NCI-H2081 treated with DMSO at 0.1 percent for 48 hours (cell line): ENCODE measurements around the gene SUFU.
A peak's percentile ranks its signal among the peaks of the same experiment; 100 is the strongest.

Source experiments
- DNase-seq: peaks from one replicate; lab custom pipeline; 2025; lab: John Stamatoyannopoulos, UW

The SUFU gene

DNA sequence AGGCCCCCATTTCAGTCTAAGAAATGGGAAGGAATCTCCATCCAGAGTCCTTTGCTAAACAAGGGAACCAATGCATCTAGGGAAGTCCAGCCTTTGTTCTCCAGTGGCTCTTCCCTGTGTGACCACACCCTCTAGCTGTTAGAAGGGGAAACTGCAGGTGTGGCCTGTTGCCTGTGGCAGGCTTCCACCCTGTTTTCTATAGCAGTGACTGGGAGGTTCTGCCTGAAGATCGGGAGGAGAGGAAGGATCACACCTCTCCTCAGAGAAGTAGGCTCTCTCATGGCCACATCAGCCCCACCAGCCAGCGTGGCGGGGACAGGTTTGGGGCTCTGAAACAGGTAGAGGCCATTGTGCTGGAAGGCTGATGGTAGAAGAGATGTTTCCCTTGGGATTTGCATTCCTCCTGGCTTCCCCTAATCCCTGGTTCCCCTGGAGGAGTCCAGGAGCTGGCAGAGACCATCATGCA lies 92.8 kb downstream of the SUFU start:
- DNase-seq: peak; percentile 19

DNA sequence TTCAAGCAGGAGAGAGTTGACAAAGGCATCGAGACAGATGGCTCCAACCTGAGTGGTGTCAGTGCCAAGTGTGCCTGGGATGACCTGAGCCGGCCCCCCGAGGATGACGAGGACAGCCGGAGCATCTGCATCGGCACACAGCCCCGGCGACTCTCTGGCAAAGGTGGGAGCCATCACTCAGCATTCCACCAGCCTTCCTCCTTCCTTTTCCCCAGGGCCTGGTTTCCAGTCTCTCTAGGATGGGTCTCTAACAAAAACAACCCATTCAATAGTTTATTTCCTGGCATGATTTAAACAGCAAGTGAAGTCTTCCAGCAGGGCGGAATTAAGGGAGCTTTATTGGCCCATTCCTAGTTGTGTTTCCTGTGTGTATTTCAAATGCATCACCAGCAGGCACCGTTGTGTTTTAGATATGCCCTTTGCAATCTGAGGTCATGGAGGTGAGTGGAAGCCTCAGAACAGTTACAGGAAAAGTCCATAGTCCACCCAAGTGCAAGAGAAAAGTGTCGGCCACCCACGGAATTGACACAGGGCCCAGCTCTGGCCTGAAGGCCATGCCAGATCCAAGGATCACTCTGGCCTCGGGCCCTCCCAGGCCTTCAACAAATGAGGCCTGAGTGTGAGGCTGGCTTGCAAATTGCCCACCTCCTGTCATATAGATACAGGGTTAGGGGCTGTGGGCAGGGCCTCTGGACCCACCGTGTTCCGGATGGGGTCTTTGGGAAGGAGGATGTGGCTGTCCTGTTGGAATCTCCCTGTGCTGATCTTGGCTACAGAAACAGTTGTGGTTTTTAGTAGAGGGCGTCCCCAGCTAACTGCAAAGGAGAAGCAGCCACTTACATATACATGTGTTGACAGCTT lies 93.6 kb downstream of the SUFU start:
- no peak for DNase-seq

DNA sequence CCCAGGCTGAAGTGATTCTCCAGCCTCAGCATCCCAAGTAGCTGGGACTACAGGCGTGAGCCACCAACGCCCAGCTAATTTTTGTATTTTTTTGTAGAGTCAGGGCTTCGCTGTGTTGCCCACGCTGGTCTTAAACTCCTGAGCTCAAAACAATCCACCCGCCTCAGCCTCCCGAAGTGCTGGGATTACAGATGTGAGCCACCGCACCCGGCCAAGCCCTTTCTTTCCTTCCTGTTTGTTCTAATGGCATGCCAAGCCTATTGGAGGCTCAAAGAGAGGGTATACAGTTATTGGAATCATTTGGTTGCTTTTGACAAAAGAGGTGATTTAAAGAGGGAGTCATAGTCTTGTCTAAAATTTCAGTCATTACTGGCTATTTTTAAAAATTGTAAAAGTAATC lies 94.5 kb downstream of the SUFU start:
- DNase-seq: no peak

DNA sequence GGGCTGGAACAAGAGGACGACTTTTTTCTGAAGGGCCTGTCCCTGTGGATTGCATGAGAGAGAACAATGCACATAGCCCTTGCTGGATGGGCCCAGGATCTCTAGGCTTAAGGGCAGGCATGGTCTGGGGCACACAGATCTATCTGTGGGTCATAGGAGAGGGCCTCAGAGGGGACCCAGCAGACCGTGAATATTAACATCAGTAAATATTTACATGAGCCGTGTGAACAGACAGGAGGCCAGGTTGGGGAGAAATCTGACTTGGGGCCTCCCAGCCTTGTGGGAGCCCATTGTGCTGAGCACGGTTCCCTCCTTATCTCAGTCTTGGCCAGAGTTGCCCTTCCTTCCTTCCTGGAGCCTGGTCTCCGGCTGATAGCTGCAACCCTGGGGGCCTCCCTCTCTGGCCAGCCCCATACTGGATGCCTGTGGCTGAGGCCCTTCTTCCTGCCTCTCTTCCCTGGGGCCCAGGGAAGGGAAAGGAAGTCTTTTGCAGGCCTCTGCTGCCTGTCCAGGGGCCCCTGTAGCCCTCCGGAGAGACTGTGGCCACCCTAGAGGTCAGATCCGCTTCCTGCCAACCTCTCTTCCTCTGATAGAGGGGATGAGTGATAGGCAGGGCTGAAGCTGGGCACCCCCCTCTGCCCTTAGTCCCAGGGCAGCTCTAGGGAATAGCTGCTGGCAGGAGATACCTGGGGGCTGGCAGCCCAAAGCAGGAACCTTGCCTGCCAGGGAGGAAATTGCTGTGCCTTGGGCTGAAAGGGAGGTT lies 96.0 kb downstream of the SUFU start:
- no peak for DNase-seq

DNA sequence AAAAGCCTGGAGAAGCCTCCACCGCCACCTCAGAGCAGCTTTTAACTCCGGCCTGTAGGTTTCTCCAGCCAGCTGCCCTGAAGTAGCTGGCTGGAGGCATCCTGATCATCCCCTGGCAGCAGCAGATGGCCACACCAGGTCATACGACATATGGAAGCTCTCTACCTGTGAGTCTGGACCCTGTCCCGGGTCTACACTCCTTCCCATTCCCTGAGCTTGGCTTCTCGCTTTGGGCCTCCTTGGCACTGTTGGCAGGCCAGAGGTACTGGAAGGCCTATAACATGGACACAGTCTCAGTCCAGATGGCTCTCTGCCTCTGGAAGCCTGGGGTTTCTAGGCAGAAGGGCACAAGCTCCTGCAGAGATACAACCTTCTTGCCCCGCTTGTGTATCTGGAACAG lies 97.0 kb downstream of the SUFU start:
- no peak for DNase-seq

DNA sequence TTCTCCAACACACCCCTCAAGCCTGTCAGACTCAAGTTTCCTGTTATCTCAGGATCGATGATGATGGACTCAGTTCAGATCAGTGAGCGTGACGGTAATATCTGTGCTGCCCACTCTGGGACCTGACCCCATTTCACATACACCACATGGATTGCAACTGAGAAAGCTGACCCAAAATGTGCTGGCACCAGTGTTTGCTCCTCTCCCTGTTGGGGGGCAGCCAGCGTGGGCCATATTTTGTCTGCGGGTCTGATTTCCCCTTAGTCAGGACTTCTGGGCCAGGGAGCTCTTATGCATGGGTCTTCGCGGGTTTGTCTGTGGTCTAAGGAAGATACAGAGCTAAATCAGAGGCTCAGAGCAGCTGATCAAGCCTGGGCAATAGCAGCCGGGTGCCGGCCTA lies 97.9 kb downstream of the SUFU start:
- DNase-seq: no peak

DNA sequence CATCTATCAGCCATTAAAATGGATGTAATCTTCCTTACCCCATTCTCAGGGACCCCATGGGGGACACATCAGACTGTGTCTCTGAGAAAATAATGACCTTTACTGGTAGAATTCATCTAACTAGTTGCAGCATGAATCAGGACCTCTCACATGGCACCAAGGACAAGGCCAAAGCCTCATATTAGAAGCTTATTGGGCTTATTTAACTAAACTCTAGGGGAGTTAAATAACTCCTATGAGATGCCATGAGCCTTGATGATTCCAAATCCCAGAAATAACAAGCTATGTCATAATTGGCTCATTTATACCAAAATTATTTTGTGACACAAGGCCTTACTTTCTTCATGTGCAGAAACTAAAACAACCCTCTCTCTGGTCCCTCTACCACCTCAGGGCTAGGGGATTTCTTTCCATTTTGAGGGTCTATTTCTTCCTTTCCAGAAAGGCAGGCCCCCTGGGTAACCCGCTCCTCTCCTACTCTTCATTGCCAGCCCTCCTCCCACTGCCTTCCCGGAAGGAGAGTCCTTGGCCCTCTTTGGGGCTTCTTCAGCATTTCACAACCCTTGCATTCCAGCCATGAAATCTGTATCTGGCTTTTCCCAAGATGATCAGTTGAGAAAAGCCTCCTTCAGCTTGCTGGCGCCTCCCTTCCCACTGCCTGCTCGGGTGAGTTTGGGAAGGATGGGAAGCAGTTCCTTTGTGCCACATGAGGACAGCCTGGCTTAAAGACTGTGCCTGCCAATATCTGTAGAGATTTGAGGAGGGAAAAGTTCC lies 98.7 kb downstream of the SUFU start:
- no peak for DNase-seq

DNA sequence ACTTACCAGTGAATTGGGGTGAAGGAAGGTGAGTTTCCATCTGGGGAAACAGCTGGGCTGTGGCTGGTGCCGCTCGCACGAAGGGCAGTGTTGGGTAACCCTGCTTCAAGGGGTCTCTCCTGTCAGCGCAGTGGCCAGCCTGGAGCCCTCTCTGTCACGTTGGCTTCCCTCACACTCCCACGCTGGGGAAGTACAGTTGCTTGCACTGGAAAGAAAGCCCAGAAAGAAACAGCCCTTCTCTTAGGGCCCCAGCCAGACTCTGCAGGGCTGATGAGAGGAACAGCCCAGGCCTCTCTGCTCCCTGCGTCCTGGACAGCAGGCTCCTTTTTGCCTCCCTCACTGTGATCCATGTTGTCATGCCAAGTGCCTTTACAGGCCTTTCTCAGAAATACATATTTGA lies 100.2 kb downstream of the SUFU start:
- no peak for DNase-seq

DNA sequence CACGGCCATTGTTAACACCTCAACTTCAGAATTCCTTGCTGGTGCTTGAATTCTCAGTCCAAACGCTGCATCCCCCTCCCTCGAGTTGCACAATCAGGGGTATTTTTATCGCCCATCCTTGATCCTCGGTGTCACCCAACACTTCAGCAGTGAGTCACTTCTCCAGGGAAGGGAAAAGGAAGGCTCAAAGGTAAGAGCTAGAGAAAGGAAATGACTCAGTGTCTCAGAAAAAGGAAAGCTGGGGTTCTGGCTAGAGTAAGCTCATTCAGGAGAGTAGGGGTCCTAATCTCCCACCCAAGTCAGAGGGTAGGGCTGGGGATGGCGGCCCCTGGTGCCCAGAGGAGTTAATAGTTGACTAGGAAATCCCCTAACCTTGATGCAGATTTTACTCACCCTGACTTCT lies 100.7 kb downstream of the SUFU start:
- DNase-seq: no peak

DNA sequence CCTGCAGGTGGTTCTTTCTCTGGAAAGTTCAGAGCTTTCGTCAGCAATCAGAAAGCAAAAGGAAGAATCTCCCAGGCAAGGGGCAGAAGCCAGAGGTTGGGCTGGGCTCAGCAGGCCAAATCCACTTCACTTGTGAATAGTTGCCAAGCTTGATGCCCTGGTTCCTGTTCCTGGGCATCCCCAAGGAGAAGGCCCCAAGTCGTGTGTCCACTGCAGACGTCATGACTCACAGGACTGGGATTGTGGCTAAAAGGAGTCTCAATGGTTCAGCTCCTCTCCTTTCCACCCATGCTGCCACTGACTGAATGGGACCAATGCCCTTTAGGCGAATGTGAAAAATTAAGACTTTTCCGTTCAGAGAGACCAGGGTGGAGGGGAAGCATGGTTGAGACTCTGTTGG lies 101.9 kb downstream of the SUFU start:
- no peak for DNase-seq

DNA sequence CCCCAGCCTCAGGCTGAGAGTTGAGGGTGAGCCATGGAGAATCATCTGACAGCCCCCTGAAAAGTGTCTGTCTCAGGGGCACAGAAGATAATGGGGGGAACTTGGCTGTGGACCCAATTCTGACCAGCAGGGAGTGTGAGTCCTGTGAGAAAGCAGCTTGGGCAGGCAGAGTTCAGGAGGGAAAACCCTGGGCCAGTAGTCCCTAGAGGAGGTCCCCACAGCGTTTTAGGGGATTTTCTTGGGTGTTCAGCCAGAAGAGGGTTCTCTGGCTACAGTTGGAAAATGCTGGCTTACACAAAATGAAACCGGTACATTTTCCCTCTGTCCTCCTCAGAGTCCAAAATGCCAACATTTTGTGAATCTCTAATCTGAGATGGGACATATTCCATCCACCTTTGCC lies 104.7 kb downstream of the SUFU start:
- DNase-seq: no peak

DNA sequence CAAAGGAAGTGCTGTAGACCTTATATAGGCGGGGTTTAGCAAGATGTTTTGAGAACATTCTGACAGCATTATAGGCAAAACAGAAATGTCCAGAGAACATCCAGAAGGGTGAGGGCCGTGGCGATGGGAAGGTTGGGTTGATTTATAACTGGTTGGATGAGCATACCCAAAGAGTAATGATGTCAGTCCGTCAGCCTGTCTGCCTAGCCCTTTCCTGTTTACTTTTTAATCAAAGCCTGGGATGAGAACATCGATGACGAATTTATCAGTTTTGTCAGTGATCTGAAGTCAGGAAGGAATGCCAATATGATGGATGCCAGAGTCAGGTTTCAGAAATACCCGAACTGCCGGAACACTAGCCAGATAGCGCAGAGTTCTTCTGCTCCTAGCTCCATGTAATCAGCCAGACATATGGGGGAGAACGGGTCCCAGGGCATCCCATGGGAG lies 106.7 kb downstream of the SUFU start:
- DNase-seq: no peak

DNA sequence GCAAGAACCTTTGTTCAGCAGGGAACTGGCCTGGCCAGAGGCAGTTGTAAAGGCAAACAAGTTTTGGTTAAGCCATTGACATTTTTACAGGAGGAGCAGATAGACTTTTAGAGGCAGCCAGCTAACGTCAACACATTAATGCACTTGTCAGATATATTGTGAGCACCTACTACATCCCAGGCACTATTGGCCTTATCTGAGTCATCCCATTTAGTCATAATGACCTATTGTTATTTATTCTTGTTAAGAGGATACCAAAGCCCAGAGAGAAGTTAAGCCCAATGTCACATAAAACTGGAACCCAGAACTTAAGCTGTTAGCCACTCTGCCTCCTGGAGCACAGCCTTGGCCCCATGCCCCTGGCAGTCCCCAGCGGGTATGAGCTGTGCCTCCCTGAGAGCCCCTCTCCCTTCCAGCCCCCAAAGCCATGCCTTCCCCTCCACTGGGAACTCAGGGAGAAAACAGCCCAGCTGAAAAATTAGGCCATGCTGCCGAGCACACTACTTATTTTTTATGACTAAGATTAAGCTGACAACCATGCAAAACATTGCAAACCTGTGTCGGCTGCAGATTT lies 107.8 kb downstream of the SUFU start:
- DNase-seq: no peak

DNA sequence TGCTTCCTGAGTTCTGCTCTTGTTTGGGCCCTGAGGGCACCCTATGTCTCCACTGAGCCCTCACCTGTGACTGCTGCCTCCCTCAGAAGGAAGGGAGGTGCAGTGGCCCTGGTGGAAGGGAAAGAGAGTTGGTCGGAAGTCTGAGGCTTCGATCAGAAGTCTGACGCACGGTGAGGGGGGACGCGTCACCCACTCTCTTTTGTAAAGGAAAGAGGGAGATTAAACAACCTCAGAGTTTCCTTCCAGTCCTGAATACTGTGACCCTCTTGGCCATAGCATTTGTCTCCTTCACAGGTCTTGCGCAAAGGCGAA lies 109.1 kb downstream of the SUFU start:
- no peak for DNase-seq

DNA sequence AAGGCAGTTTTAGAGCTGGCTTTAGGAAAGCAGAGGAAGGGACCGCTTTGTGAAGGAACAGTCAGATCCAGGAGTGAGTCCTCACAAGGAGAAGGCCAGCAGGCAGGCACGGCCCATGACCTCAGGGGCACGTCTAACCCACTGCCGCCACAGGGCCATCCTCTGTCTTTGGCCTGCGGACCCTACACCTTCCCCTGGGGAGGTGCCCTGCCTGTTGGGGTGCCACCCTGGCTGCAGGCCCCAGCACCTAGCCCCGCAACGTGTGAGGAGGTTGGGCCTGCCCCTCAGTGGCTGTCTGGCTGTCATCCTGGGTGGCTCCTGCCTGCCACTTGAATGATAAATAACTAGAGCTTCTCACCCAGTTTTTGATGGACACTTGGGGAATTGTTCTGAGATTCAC lies 109.5 kb downstream of the SUFU start:
- no peak for DNase-seq

DNA sequence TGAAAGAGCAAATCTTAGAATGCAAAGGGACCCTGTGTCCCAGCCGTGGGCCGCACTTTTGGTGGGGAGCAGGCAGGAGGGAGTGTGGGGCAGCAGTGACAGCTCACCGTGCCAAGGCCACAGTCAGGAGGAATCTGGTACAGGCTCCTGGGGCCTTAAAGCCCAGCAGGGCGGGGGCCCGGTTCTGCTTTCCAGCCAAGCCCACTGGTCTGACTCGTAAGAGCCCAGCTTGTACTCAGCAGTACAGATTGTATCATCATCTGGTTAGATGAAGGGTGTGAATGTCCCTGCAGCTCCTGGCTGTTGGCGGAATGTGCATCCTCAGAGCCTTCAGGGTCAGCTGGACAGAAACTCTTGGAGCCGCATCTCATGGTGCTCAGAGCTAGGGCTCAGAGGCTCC lies 110.0 kb downstream of the SUFU start:
- DNase-seq: no peak

DNA sequence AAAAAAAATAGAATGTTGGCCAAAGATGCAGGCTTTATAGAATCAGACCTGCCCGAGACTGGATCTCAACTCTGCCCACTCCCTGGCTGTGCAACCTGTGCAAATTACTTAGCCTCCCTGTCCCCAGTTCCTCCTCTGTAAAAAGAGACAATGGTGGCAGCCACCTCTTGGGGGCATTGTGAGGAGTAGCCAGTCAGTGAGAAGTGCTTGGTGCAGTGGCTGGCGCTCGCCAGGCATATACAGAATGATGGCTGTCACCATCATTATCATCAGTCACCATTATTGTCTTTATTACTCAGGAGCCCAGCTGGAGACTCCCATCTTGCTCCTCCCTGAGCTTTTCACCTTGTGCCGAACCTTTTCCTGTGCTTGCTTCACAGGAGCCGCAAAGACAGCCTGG lies 111.1 kb downstream of the SUFU start:
- no peak for DNase-seq

DNA sequence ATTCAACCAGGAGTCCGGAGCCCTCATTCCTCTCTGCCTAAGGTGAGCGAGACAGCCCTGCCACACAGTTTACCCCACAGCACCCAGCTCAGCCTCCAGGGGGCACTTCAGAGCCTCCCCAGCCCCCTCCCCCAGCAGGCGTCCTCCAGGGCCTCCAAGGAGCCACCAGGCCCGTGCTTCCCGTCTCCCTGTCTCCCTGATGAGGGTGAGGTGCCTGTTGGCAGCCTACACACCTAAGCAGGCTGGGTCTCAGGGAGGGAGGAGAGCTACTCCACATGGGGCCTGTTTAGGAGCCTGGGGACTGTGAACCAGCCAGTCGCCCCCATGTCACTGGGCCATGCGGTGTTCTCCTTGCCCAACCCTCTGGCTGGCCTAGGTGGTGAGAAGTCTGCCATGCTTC lies 111.6 kb downstream of the SUFU start:
- DNase-seq: no peak

DNA sequence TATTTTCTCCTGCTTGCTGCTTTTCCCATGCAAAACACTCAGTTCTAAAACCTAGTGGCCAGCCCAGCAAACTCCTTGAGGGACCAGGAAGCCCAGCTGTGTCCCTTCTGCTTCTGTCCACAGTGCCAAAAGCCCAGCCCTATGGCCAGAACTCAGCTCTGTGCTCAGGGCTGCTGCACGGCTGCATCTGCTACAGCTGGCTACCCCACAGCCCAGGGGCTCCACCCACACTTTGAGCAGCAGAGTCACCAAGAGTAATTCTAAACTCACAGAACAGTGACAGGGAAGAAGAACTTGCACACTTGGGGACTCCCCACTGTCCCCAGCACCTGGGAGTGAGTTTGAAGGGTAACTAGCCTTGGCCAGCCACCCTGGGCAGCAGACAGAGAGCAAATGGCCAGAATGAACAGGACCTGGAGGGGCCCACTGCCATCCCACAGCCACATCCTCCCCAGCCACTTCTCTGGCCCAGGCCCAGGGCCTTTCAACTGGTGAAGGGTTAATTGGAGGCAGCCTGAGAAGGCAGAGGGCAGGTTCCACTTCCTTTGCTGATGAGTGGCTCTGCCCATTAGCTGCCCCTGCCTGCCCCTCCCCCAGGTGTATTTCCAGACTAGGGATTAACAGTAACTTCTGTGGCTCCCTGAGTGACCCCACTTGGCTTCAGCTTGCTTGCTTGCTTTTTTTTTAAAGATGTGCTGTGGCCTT lies 112.4 kb downstream of the SUFU start:
- no peak for DNase-seq

DNA sequence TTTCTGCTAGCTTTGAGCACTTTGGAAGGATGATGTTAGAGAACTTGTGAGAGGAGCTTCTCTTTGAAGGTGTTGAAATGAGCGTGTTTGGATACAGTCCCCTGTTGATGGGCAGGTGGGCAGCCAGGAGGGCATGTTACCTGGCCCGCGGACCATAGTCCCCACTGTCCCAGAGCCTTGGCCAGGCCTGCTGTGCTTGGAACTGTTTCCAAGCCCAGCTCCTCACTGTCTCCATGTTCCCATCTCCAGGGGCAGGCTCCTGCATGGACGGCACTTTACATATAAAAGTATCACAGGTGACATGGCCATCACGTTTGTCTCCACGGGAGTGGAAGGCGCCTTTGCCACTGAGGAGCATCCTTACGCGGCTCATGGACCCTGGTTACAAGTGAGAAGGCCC lies 113.3 kb downstream of the SUFU start:
- no peak for DNase-seq

DNA sequence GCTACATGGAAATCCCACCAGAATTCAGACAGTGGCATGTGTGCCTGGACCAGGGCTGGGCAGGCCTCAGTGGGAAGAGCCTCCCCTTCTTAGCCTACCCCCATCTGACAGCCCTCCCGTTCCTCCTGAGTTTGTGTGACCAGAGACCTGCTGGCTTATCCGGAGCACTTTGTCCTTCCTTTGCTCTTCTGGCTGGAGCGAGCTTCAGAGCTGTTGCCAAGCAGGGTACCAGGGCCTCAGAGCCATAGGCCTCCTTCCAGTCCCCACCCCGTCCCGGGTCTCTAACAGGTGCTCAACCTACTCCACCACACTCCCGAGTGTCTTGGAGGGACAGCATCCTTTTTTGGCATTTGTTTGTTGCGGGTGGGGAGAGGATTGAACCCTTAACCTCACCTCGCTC lies 114.0 kb downstream of the SUFU start:
- no peak for DNase-seq
